Neutrophil (primary cell): Measurements from ENCODE around the gene PARK7.
"Not testable (repeated sequence)": the region's sequence is repeated elsewhere in the genome, so short reads cannot be mapped to it uniquely, and the experiment has no call there.

Source experiments
- H3K27ac ChIP-seq: fragments of 200-600 bp; sonication (generic); 2 replicates; pipeline ENCODE4 v1.5.1; 2016; ENCODE audit warnings: mild to moderate bottlenecking, moderate library complexity
- H3K27me3 ChIP-seq: fragments of 200-600 bp; sonication (generic); 2 replicates; pipeline ENCODE4 v1.6.0; 2016; ENCODE audit warnings: mild to moderate bottlenecking
- H3K36me3 ChIP-seq: fragments of 200-600 bp; sonication (generic); 2 replicates; pipeline ENCODE4 v1.5.1; 2017
- H3K4me1 ChIP-seq, 2 experiments: fragments of 200-600 bp in 1 of 2; sonication (generic) in 1 of 2; 1 replicate in 1 of 2; 2 replicates in 1 of 2; pipeline versions ENCODE4 v1.5.1 to v1.6.1; 2013 to 2016; ENCODE audit warnings: low read depth in 1 of 2, low read length in 1 of 2, mild to moderate bottlenecking in 1 of 2, moderate library complexity in 1 of 2; ENCODE audit not compliant: control insufficient read depth in 1 of 2, insufficient read depth in 1 of 2
- H3K4me3 ChIP-seq, 2 experiments: fragments of 200-600 bp in 1 of 2; sonication (generic) in 1 of 2; 1 replicate in 1 of 2; 2 replicates in 1 of 2; pipeline ENCODE4 v1.5.1; 2013 to 2016; ENCODE audit warnings: low read depth in 1 of 2, low read length in 1 of 2, mild to moderate bottlenecking in 1 of 2, moderate library complexity in 1 of 2
- H3K9me3 ChIP-seq: fragments of 200-600 bp; sonication (generic); 2 replicates; pipeline ENCODE4 v1.5.1; 2016
- TF ChIP-seq, protein P1 (sequence below): fragments of 200-600 bp; sonication (generic); IDR thresholded peaks from 2 replicates; pipeline ENCODE4 v1.5.1; 2016; ENCODE audit warnings: antibody characterized with exemption

PARK7 gene

DNA sequence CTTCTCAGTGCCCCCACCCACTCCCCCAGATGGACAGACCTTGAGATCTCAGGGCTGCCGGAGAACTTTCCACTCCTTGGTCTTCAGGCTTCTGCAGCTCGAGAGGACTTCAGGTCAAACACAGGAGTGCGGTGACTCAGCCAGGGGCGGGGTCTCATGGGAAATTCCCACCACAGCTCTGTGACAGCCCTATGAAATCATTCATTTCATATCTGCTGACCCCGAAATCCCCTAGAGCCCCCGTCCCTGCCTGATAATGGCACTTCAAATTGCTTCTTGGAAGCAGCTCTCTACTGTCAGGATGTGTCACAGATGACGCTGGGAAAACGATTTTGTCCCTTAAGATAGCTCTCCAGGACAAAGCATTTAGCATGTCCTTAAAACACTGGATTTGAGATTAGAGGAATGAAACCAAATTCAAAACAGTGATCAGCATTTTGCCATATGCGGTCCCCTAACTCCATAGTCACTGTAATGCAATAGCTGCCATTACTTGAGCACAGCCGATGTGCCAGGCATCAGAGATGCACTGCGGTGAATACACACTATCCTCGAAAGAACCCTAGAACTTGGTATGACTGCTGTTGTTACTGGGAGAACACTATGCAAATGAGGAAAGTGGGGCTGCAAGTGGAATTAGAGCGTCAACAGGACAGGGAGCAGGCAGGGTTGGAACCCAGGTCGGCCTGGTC lies 20.6 kb upstream of the PARK7 start, which contains the start of gene TNFRSF9:
Gene TNFRSF9 (minus strand): TSS at position 95 of the 692 bp plus-strand sequence. CDS start 845 bp downstream, outside the sequence.
- Histone ChIP-seq H3K27me3 (no peaks in the 10 kb centered on the region), H3K9me3 (no peaks in the 10 kb centered on the region), H3K4me3 (peak within 1 kb of the TSS; percentile 65), H3K36me3 (no peaks in the 10 kb centered on the region), H3K27ac (peak within 1 kb of the TSS; percentile 96), H3K4me1 (peaks cover 67% of the 10 kb centered on the region in 2 experiments)
- TF ChIP-seq, protein P1, sequence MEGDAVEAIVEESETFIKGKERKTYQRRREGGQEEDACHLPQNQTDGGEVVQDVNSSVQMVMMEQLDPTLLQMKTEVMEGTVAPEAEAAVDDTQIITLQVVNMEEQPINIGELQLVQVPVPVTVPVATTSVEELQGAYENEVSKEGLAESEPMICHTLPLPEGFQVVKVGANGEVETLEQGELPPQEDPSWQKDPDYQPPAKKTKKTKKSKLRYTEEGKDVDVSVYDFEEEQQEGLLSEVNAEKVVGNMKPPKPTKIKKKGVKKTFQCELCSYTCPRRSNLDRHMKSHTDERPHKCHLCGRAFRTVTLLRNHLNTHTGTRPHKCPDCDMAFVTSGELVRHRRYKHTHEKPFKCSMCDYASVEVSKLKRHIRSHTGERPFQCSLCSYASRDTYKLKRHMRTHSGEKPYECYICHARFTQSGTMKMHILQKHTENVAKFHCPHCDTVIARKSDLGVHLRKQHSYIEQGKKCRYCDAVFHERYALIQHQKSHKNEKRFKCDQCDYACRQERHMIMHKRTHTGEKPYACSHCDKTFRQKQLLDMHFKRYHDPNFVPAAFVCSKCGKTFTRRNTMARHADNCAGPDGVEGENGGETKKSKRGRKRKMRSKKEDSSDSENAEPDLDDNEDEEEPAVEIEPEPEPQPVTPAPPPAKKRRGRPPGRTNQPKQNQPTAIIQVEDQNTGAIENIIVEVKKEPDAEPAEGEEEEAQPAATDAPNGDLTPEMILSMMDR, result no peak

DNA sequence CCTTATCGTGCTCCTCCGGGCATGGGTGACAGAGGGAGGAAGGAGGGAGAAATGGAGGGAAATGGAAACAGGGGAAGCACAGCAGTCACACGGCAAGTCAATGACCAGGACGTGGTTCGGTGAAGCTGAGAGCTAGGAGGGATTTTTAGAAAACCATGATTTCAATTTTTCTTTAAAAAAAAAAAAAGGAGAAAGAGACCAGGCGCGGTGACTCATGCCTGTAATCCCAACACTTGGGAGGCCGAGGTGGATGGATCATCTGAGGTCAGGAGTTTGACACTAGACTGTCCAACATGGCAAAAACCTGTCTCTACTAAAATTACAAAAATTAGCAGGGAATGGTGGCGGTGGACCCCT lies 20.1 kb upstream of the PARK7 start:
- peaks cover 67 to 68% of the 10 kb centered on the region in 2 experiments for H3K4me1 ChIP-seq

DNA sequence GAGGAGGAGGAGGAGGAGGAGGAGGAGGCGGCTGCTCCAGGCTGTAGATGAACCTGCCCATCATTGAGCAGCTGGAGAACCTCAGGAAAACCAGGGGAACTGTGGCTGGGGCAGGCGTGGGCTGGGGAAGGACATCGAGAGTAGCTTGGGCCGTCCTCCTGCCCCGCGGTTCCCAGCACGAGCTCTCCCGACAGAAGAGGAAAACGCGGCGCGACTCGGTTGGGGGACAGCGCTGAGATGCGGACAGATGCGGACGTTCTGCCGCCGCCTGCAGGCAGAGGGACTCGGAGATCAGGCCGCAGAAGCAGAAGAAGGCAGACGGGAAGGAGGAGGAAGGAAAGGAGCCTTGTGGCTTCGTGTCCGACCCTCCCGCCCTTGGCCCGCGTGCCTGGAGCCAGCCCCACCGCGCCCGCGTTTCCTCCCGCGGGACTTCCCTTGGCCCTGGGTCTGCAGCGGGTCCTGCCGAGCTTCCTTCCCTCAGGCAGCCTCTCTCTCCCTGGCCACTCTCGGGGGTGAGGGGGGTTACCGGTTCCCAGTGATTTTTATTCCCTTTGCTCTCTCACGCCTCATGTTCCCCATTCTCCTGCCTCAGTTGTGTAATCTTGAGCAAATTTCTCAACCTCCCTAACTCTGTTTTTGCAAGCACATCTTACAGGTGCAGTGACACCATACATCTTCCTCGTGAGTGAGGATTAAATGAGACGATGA lies 19.1 kb upstream of the PARK7 start:
- TF ChIP-seq, protein P1, result peak; percentile 53
- Histone ChIP-seq H3K4me3 (peak overlapping the region; percentile 65), H3K4me1 (peaks cover 67 to 68% of the 10 kb centered on the region in 2 experiments), H3K27me3 (no peaks in the 10 kb centered on the region), H3K9me3 (no peaks in the 10 kb centered on the region), H3K36me3 (no peaks in the 10 kb centered on the region), H3K27ac (peak overlapping the region; percentile 96)

More for the DNA sequence above, 20.1 kb upstream of the PARK7 start:
- TF ChIP-seq, protein P1, result no peak
- no peaks in the 10 kb centered on the region for H3K36me3 ChIP-seq
- peak overlapping the region; percentile 65 for H3K4me3 ChIP-seq
- H3K27me3 ChIP-seq, result no peaks in the 10 kb centered on the region
- peak overlapping the region; percentile 96 for H3K27ac ChIP-seq
- H3K9me3 ChIP-seq, result no peaks in the 10 kb centered on the region

DNA sequence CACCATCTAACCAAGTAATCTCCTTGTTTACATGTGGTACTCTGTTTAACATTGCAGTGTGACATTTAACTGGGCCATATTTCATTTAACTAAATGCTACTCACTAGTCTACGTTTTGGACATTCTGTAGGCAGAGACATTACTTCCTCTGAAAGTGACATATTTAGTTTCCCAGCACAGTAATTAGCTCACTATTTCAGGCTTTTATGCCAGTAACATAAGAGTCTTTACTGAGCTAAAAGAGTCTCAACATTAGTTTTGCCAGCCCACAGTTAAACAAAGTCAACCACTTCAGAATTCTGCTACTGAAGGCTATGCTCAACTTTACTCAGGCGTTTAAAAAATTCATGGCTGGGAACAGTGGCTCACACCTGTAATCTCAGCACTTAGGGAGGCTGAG lies 18.3 kb upstream of the PARK7 start:
- Histone ChIP-seq H3K27ac (peak overlapping the region; percentile 96), H3K27me3 (no peaks in the 10 kb centered on the region)
- TF ChIP-seq, protein P1, result no peak

DNA sequence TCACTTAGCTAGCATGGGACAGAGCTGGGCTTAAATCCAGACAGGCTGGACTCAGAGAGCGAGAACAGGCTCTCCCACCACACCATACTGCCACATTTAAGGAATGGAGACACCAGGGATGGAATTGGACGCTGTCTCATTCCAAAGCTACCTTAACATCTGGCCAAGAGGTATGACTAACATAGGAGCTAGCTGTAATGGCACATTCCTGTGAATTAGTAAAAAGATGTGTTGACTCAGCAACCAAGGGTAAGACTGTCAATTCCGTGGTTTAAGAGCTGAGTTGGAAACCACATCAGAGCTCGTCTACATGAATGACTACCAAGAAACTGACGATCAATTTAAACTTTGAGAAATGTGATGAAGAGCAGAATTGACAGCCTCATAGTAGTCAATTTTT lies 12.6 kb upstream of the PARK7 start:
- no peaks in the 10 kb centered on the region for H3K36me3 ChIP-seq
- TF ChIP-seq, protein P1, result no peak
- no peak overlapping the region for H3K4me3 ChIP-seq
- H3K9me3 ChIP-seq, result no peaks in the 10 kb centered on the region
- H3K27me3 ChIP-seq, result no peaks in the 10 kb centered on the region
- peaks cover 24 to 25% of the 10 kb centered on the region in 2 experiments for H3K4me1 ChIP-seq
- no peak overlapping the region for H3K27ac ChIP-seq

More for the DNA sequence above, 18.3 kb upstream of the PARK7 start:
- Histone ChIP-seq H3K4me3 (peak overlapping the region; percentile 65), H3K9me3 (no peaks in the 10 kb centered on the region), H3K4me1 (peaks cover 67 to 68% of the 10 kb centered on the region in 2 experiments), H3K36me3 (no peaks in the 10 kb centered on the region)

DNA sequence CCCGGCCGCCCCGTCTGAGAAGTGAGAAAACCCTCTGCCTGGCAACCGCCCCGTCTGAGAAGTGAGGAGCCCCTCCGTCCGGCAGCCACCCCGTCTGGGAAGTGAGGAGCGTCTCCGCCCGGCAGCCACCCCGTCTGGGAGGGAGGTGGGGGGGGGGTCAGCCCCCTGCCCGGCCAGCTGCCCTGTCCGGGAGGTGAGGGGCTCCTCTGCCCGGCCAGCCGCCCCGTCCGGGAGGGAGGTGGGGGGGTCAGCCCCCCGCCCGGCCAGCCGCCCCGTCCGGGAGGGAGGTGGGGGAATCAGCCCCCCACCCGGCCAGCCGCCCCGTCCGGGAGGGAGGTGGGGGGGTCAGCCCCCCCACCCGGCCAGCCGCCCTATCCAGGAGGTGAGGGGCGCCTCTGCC lies 8.7 kb upstream of the PARK7 start:
- peaks cover 11 to 13% of the 10 kb centered on the region in 2 experiments for H3K4me1 ChIP-seq
- not testable (repeated sequence) for H3K4me3 ChIP-seq, H3K9me3 ChIP-seq, H3K27me3 ChIP-seq, H3K27ac ChIP-seq, H3K36me3 ChIP-seq
